Effector CD4-positive, alpha-beta T cell (primary cell): ENCODE measurements around the gene PODXL2.
"Not testable (repeated sequence)": the region's sequence is repeated elsewhere in the genome, so short reads cannot be mapped to it uniquely, and the experiment has no call there.

Experiments used
- DNase-seq: peaks from one replicate; pipeline ENCODE4 v3.0.0-alpha.2; 2020

Gene PODXL2

DNA sequence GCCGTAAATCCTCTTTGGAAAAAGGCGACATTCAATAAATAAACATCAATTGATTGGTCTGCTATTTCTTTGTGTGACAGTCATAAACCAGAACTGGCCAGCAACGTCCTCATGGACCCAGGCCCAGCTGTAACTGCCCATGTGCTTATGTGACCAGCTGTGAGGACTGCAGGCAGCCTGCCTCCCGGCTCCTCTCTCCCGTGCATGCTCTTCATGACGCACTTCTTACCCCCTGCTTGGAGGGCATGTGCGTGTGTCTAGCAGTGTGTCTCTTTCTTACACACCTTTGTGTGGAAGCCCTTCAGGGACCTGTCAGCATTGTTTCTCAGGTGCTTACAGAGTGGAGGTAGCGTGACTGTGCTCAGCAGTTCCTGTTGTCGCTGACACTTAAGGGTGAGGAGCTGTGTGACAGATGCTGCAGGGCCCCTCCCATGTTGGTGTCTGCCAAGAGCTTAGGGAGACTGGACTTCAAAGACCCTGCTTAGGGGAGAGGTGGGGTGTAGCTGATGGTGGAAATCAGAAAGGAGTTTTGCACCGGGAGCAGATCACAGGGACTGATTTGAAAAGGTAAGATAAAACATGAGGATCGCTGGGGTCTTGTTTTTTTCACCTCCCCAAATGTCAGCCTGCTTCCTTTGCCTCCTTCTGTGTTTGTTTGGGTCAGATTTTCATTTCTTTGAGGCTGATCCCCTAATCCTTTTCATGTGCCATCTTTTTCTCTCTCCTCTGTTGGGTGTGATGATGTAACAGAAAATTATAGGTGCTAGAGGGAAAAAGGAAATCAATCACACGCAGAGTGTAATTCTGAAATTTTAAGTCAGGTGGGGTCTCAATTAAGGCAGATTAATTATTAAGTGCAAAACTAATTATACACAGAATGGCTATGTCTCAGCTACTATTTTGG, 2.1 kb downstream of the PODXL2 start:
- DNase-seq: no peak

- no peak for DNase-seq
Observed at GRCh38 chr3:127632035-127632820, 3.2 kb downstream of the PODXL2 start.

DNA sequence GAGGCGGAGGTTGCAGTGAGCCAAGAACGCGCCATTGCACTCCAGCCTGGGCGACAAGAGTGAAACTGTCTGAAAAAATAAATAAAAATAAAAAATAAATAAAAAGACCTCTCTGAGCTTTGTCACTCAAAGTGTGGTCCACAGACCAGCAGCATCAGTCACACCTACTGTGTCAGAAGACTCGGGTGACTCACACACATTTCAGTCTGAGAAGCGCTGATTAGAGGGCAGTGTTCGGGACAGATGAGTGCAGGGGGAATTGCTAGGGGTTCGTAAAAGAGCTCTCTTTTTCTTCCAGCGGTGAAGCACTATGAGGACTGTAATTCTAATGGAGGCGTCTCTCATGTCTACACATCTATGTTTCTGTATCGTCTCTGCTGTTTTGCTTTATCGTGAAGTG, 5.7 kb downstream of the PODXL2 start:
- no peak for DNase-seq

GRCh38 chr3:127637546-127637945, 8.6 kb downstream of the PODXL2 start:
- DNase-seq: no peak

DNA sequence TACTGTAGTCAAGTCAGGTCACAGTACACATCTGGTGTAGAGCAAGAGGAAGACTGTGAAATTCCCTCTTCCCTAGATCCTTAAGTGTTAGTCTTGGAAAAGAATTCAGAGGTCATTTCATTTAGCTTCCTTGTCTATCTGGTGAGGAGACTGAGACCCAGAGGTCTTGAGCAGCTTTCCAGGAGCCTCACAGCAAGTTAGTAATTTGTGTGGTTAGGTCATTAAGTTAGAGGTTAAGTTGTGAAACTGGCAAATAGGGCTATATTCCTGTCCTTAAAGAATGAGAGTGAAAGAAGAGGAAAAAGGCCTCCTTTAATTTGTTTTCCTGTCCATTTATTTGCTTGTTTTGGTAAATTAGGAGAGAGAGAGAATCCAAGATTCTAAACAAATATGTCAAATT, 9.0 kb downstream of the PODXL2 start:
- DNase-seq: no peak

DNA sequence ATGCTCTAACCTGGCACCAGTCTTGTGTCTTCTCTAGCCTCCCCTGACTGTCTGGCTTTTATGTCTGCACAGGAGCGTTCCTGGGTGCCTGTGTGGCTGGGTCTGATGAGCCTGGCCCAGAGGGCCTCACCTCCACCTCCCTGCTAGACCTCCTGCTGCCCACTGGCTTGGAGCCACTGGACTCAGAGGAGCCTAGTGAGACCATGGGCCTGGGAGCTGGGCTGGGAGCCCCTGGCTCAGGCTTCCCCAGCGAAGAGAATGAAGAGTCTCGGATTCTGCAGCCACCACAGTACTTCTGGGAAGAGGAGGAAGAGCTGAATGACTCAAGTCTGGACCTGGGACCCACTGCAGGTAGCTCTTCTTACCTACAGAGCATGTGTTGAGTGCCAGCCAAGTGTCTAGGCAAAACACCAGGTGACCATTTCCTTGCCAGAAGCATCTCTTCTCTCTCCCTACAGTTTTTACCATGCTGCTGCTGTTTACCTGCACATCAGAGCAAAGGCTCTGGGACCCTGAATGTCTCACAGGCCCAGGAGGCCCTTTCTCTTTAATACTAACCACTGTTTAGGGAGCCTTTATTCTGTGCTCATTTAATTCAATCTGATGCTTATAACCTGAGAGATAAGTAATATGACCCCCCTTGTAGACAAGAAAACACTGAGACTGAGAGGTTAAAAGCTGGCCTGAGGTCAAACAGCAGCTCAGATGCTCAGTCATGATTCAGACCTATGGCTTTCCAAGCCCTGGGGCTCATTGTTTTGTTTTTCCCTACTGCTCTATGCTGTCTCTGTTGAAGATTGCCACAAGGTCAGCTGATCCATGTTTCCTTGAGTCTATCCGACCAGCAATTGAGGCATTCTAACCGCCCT, 10.4 kb downstream of the PODXL2 start:
- no peak for DNase-seq

DNA sequence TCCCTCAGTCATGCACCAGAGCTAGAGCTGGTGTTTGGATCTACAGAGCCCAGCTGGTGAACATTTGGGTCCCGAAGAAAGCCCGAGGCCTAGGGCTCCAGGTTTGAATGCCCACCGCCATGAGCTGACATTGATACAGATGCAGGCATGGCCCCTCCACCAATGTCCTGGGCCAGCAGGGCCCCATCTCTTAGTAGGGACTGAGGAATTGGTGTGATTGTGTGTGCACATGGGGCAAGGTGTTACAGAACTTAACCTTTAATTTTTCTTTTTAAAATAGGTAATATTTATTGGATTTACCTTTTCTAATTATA, 11.0 kb downstream of the PODXL2 start:
- no peak for DNase-seq

DNA sequence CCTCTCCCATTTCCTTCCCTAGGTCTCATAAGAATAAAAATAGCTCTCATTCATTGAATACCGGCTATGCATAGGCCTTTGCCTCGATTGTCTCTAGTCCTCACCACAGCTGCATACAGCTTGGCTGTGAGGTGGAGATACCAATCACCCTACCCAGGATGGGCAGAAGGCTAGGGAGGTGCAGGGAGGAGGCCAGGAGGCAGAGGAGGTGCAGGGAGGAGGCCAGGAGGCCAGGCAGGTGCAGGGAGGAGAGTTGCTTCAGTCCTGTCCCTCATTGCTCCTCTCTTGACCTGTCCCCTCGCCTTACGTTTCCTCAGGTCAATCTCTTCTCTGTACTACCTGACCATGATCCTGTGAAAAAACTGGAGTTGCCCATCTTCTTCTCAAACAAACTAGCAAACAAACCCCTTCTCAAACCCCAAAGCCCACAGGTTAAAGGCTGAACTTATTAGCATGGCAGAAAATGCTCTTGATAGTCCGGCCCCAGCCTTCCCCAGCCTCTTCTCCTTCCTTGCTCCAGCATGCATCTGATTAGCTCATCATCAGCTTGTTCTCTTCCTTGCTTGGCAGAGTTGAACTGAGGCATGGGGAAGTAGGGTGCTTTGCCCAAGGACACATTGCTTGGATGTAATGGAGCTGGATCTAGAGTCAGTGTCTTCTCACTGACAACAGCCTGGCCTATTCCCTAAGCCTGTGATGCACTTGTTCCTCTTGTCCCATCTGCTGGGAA, 15.8 kb downstream of the PODXL2 start:
- no peak for DNase-seq

DNA sequence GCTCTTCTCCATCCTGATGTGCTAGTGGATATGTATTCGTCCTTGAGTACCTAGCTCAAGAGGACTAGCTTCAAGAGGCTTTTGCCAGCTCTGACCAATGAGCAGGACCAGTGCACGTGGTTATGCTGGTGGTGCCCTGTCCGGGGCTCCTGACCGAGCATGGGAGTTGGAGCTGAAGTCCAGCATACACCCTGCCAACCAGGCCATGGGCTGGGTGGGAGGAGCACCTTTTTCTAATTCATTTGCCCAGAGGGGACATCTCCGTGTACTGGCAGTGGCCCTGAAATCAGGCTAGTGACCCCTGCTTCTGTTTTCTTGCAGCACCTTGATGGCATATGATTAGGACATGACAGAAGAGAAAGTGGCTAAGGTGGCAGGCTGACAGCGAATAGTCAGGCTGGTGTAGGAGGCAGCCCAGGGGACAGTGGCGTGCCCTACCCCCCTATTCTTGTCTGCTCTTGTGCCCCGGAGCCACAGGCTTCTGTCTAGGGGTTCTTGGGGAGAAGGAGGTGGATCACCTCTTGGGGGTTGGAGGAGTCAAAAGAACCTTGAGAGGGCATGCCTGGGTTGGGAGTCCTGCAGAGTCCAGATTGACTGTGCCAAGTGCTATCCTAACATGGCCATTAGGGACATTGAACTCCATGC, 16.5 kb downstream of the PODXL2 start:
- no peak for DNase-seq

- DNase-seq: no peak
Observed at GRCh38 chr3:127646501-127647046, 17.6 kb downstream of the PODXL2 start.

DNA sequence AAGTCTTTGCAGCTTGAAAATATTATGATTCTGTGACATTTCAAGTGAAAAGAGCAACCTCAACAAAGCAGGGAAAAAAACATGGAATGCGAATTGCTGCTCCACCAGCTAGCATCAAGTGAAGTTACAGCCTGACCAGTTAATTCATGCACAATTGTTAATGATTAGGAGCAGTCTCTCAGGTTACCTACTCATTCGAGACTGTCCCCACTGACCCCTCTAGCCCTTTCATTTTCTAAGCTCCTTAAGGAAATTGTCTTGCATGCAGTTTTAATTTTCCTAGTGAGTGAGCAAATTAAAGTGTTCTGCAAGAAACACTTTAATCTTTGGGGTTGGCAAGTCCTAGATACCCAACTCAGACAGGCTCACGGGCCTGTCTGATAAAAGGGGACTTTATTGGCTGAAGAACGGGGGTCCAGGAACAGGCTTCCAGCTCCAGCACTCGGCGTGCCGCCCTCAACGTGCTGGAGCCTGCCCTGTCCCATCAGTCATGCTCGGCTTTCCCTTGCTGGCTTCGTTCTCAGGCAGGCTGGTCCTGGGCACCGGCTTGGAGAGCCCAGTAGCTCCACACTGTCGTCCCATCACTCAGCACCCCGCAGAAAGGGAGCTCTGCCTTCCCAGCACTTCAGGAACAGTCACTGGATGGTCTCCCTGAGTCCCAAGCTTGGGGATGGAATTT, 18.3 kb downstream of the PODXL2 start:
- DNase-seq: no peak

GRCh38 chr3:127647845-127648204, 18.8 kb downstream of the PODXL2 start:
- no peak for DNase-seq

DNA sequence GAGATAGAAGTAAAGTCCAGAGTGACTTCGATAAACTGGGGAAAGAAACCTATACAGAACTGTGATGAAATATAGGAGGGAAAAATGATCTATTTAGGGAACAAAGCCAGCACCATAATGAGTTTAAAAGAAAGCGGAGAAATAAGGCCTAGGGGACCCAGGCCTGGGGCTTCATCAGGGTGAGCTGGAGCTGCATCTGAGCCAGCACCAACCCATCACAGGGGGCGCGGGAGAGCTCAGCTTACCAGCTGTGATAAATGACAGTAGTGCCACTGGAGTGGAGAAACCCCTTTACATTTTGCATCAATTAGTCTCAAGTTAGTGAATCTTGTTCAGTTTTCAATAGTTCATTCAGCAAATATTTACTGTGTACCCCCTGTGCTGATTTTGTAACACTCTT, 21.3 kb downstream of the PODXL2 start:
- no peak for DNase-seq

DNA sequence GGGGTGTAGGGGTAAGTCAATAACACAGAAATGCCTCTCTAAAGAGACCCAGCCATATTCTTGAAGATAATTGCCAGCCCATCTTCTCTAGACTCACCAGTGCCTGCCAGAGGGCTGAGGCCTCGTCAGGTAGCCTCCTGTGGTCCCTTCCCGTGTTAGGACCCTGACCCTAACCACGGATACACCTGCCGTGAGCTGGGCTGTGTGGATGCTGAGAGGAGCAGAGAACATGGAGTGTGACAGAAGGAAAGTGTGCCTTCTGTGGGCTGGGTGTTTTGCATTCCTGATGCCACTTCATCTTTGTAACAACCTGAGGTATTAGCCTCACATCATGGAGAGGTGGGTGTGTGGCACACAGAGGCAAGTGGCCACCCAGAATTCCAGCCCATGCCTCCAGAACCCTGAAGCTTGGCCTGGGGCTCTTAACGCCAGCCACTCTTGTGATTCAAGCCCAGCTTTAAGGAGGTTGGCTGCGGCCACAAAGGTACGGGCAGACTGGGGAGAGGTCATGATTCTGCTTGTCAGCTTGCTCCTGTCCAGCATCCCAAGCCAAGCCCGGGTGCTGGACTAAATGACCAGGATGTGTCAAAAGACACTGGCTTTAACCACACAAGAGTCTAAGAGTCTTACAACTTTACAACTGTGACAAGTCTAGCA, 22.7 kb downstream of the PODXL2 start:
- no peak for DNase-seq

DNA sequence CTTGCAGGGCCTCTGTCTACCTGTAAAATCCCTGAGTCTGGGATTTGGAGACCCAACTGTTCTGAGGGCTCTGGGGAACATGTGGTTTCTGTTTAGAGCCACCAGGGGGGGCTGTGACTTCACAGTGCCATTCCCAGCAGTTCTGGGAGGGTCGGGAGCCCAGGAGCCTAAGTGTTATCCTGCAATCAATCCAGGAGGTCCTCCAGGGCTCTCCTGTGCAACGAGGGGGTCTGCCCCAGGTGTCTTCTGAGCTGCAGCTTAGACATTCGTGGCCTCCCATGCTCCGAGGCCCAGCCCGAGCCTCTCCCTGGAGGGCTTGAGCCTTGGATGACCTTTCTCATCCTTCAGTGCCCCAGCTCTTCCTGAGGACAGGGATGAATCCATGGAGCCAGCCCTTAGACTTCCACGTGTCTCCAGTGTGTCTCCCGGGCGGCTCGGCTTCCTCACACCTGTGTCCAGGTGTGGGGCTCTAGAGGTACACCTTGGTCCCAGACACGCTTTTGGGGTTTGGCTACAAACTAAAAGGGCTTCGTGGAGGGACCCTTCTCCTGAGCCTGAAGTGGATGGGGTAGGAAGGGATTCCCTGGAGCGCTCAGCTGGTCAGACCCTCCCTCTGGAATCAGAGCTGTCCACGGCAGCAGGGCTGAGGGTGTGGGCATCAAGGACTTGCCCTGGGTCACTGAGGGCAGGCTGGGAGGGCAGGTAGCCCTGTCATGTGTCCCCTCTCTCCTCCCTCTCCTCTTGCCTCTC, 23.4 kb downstream of the PODXL2 start:
- no peak for DNase-seq

GRCh38 chr3:127654374-127654773, 25.4 kb downstream of the PODXL2 start:
- DNase-seq: no peak

DNA sequence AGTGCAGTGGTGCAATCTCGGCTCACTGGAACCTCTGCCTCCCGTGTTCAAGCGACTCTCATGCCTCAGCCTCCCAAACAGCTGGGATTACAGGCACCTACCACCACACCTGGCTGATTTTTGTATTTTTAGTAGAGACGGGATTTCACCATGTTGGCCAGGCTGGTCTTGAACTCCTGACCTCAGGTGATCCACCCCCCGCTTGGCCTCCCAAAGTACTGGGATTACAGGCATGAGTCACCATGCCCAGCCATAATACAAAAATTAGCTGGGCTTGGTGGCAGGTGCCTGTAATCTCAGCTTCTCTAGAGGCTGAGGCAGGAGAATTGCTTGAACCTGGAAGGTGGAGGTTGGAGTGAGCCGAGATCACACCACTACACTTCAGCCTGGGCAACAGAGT, 26.0 kb downstream of the PODXL2 start:
- not testable (repeated sequence) for DNase-seq

GRCh38 chr3:127655641-127656040, 26.7 kb downstream of the PODXL2 start:
- DNase-seq: no peak

DNA sequence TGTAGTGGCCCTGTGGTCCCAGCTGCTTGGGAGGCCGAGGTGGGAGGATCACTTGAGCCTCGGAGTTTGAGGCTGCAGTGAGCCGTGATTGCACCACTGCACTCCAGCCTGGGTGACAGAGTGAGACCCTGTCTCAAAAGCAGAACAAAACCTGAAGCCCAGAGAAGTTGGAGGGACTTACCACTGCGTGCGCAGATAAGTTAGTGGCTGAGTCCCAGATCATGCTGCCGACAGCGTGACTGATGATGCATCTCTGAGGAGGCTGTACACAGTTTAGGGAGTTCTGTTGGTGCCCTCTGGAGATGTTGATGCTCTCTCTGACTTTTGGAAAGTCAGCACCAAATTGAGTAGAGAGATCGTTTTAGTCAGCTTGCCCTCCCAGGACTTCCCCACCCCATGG, 27.9 kb downstream of the PODXL2 start:
- DNase-seq: no peak

DNA sequence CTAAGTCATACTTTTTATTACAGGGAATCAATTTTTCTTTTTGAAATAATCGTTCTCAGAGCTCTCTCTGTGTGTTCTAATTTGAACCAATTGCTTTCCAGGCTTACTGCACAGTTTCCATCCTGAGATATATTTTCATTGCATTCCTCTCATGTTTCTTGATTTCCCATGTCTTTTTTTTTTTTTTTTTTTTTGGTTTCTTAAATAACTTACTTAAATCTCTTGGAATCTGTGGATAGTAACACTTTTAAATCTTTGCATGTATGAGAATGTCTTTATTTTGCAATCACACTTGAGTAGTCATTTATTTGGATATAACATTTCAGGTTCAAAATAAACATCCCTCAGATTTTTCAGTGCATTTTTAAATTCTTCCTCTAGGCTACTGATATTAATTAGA, 29.2 kb downstream of the PODXL2 start:
- no peak for DNase-seq
